HEK293 (cell line): ENCODE measurements around the gene ITGB2.

Experiments
- HOXD13 ChIP-seq: sonication (generic); formaldehyde crosslinking; IDR thresholded peaks from 2 replicates; pipeline ENCODE4 v1.8.0; 2022; ENCODE audit warnings: missing genetic modification reagents, borderline replicate concordance
- KLF9 ChIP-seq: fragments of 450-650 bp; formaldehyde crosslinking; IDR thresholded peaks from 2 replicates; pipeline ENCODE4 v1.5.1; 2016; ENCODE audit warnings: missing biosample characterization, missing genetic modification characterization, low read depth
- SP3 ChIP-seq: fragments of 450-650 bp; formaldehyde crosslinking; IDR thresholded peaks from 2 replicates; pipeline ENCODE4 v1.5.1; 2016; ENCODE audit warnings: missing biosample characterization, missing genetic modification characterization
- ZBTB7A ChIP-seq: fragments of 450-650 bp; formaldehyde crosslinking; IDR thresholded peaks from 2 replicates; pipeline ENCODE4 v1.5.1; 2016; ENCODE audit warnings: low read depth, missing biosample characterization, missing genetic modification characterization
- ZEB2 ChIP-seq: fragments of 450-650 bp; formaldehyde crosslinking; IDR thresholded peaks from 2 replicates; pipeline ENCODE4 v1.5.1; 2016; ENCODE audit warnings: missing biosample characterization, missing genetic modification characterization
- ZFP69B ChIP-seq: fragments of 450-650 bp; formaldehyde crosslinking; IDR thresholded peaks from 2 replicates; pipeline ENCODE4 v1.5.1; 2016; ENCODE audit warnings: missing biosample characterization, missing genetic modification characterization
- ZNF23 ChIP-seq: fragments of 450-650 bp; formaldehyde crosslinking; IDR thresholded peaks from 2 replicates; pipeline ENCODE4 v1.5.1; 2016; ENCODE audit warnings: missing biosample characterization, missing genetic modification characterization, borderline replicate concordance
- ZNF292 ChIP-seq: fragments of 450-650 bp; formaldehyde crosslinking; IDR thresholded peaks from 2 replicates; pipeline ENCODE4 v1.5.1; 2016; ENCODE audit warnings: low read depth, missing biosample characterization, missing genetic modification characterization, borderline replicate concordance
- ZNF350 ChIP-seq: fragments of 450-650 bp; formaldehyde crosslinking; IDR thresholded peaks from 2 replicates; pipeline ENCODE4 v1.5.0; 2017; ENCODE audit warnings: missing biosample characterization, mild to moderate bottlenecking, missing genetic modification characterization
- ZNF555 ChIP-seq: fragments of 450-650 bp; formaldehyde crosslinking; conservative IDR thresholded peaks from 2 replicates; pipeline ENCODE4 v1.5.1; 2017; ENCODE audit warnings: missing biosample characterization, mild to moderate bottlenecking, missing genetic modification characterization, inconsistent platforms
- ZNF585B ChIP-seq: fragments of 450-650 bp; formaldehyde crosslinking; IDR thresholded peaks from 2 replicates; pipeline ENCODE4 v1.5.1; 2016; ENCODE audit warnings: missing biosample characterization, missing genetic modification characterization
- ZNF792 ChIP-seq: fragments of 450-650 bp; formaldehyde crosslinking; IDR thresholded peaks from 2 replicates; pipeline ENCODE4 v1.5.1; 2016; ENCODE audit warnings: missing biosample characterization, missing genetic modification characterization
- TF ChIP-seq, protein P1 (sequence below): fragments of 450-650 bp; formaldehyde crosslinking; IDR thresholded peaks from 2 replicates; pipeline ENCODE4 v1.5.1; 2017; ENCODE audit warnings: missing biosample characterization, missing genetic modification characterization
- TF ChIP-seq, protein P2 (sequence below): fragments of 450-650 bp; formaldehyde crosslinking; IDR thresholded peaks from 2 replicates; pipeline ENCODE4 v1.5.1; 2016; ENCODE audit warnings: missing biosample characterization, missing genetic modification characterization, low read depth
- TF ChIP-seq, protein P3 (sequence below): fragments of 450-650 bp; formaldehyde crosslinking; IDR thresholded peaks from 2 replicates; pipeline ENCODE4 v1.5.1; 2016; ENCODE audit warnings: missing biosample characterization, missing genetic modification characterization
- TF ChIP-seq, protein P4 (sequence below): fragments of 450-650 bp; formaldehyde crosslinking; optimal IDR thresholded peaks from 2 replicates; pipeline ENCODE3; 2016; ENCODE audit warnings: missing biosample characterization, mild to moderate bottlenecking, missing genetic modification characterization
- TF ChIP-seq, protein P5 (sequence below): fragments of 450-650 bp; formaldehyde crosslinking; IDR thresholded peaks from 2 replicates; pipeline ENCODE4 v1.5.1; 2016; ENCODE audit warnings: missing biosample characterization, missing genetic modification characterization
- TF ChIP-seq, protein P6 (sequence below): fragments of 450-650 bp; formaldehyde crosslinking; IDR thresholded peaks from 2 replicates; pipeline ENCODE4 v1.5.1; 2016; ENCODE audit warnings: missing biosample characterization, missing genetic modification characterization
- TF ChIP-seq, protein P7 (sequence below): fragments of 450-650 bp; formaldehyde crosslinking; IDR thresholded peaks from 2 replicates; pipeline ENCODE4 v1.5.1; 2016; ENCODE audit warnings: missing biosample characterization, missing genetic modification characterization
- TF ChIP-seq, protein P8 (sequence below): fragments of 450-650 bp; IDR thresholded peaks from 2 replicates; pipeline ENCODE4 v1.5.1; 2018; ENCODE audit warnings: missing biosample characterization, missing genetic modification characterization
- TF ChIP-seq, protein P9 (sequence below): IDR thresholded peaks from 2 replicates; pipeline ENCODE4 v1.6.1; 2011; ENCODE audit warnings: mild to moderate bottlenecking, low read depth, low read length, borderline replicate concordance

The ITGB2 gene

DNA sequence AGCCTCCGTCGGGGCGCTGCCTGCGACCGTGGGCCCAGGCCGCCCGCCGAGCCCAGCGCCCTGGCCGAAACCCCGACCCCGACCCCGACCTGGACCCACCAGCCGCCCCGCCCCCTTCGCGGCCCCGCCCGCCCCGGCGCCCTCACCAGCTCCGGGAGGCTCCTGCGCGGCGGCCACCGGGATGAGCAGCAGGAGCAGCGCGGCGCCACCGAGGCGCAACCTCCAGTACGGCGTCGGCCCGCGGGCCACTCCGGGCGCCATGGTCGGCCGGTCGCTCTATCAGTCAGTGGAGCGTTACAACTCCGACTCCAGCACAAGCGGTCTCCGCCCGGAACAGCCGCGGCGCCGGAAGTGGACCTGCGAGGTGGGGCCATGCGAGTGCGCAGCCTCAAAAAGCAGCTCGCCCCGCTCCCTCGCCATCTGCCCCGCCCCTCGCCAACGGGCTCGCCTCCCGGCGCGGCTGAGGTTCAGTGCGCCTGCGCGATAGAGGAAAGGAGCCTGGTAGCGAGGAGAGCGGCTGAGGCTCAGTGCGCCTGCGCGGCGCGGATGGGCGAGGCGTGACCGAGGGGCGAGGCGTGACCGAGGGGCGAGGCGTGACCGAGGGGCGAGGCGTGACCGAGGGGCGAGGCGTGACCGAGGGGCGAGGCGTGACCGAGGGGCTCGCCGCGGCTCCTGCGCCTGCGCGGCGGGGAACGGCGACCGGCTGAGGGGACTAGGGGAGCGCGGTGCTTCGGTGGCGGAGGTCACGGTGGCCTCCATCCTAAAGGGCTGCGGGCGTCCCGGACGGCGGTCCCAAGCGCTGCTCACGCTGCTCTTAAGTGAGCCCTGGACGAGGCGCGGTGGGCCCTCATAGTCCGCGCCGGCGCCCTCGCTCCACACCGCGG is 47.1 kb downstream of the ITGB2 start, which contains the start of gene PTTG1IP (continued):
- TF ChIP-seq, protein P1, sequence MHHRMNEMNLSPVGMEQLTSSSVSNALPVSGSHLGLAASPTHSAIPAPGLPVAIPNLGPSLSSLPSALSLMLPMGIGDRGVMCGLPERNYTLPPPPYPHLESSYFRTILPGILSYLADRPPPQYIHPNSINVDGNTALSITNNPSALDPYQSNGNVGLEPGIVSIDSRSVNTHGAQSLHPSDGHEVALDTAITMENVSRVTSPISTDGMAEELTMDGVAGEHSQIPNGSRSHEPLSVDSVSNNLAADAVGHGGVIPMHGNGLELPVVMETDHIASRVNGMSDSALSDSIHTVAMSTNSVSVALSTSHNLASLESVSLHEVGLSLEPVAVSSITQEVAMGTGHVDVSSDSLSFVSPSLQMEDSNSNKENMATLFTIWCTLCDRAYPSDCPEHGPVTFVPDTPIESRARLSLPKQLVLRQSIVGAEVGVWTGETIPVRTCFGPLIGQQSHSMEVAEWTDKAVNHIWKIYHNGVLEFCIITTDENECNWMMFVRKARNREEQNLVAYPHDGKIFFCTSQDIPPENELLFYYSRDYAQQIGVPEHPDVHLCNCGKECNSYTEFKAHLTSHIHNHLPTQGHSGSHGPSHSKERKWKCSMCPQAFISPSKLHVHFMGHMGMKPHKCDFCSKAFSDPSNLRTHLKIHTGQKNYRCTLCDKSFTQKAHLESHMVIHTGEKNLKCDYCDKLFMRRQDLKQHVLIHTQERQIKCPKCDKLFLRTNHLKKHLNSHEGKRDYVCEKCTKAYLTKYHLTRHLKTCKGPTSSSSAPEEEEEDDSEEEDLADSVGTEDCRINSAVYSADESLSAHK, result no peak
- TF ChIP-seq ZNF350 (no peak), ZEB2 (tag by site-specific recombination) (no peak), ZBTB7A (tag by site-specific recombination) (no peak), SP3 (tag by site-specific recombination) (peak; percentile 78), ZNF792 (no peak), ZNF23 (tag by site-specific recombination) (no peak), KLF9 (peak; percentile 95), ZFP69B (tag by site-specific recombination) (peak; percentile 97), ZNF585B (tag by site-specific recombination) (no peak), ZNF292 (tag by site-specific recombination) (no peak), HOXD13 (no peak), ZNF555 (no peak)
- TF ChIP-seq, protein P2, sequence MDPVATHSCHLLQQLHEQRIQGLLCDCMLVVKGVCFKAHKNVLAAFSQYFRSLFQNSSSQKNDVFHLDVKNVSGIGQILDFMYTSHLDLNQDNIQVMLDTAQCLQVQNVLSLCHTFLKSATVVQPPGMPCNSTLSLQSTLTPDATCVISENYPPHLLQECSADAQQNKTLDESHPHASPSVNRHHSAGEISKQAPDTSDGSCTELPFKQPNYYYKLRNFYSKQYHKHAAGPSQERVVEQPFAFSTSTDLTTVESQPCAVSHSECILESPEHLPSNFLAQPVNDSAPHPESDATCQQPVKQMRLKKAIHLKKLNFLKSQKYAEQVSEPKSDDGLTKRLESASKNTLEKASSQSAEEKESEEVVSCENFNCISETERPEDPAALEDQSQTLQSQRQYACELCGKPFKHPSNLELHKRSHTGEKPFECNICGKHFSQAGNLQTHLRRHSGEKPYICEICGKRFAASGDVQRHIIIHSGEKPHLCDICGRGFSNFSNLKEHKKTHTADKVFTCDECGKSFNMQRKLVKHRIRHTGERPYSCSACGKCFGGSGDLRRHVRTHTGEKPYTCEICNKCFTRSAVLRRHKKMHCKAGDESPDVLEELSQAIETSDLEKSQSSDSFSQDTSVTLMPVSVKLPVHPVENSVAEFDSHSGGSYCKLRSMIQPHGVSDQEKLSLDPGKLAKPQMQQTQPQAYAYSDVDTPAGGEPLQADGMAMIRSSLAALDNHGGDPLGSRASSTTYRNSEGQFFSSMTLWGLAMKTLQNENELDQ (tag by site-specific recombination), result no peak
- TF ChIP-seq, protein P3, sequence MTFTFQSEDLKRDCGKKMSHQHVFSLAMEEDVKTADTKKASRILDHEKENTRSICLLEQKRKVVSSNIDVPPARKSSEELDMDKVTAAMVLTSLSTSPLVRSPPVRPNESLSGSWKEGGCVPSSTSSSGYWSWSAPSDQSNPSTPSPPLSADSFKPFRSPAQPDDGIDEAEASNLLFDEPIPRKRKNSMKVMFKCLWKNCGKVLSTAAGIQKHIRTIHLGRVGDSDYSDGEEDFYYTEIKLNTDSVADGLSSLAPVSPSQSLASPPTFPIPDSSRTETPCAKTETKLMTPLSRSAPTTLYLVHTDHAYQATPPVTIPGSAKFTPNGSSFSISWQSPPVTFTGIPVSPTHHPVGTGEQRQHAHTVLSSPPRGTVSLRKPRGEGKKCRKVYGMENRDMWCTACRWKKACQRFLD, result no peak
- TF ChIP-seq, protein P4, sequence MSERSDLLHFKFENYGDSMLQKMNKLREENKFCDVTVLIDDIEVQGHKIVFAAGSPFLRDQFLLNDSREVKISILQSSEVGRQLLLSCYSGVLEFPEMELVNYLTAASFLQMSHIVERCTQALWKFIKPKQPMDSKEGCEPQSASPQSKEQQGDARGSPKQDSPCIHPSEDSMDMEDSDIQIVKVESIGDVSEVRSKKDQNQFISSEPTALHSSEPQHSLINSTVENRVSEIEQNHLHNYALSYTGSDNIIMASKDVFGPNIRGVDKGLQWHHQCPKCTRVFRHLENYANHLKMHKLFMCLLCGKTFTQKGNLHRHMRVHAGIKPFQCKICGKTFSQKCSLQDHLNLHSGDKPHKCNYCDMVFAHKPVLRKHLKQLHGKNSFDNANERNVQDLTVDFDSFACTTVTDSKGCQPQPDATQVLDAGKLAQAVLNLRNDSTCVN (tag by site-specific recombination), result peak; percentile 94
- TF ChIP-seq, protein P5, sequence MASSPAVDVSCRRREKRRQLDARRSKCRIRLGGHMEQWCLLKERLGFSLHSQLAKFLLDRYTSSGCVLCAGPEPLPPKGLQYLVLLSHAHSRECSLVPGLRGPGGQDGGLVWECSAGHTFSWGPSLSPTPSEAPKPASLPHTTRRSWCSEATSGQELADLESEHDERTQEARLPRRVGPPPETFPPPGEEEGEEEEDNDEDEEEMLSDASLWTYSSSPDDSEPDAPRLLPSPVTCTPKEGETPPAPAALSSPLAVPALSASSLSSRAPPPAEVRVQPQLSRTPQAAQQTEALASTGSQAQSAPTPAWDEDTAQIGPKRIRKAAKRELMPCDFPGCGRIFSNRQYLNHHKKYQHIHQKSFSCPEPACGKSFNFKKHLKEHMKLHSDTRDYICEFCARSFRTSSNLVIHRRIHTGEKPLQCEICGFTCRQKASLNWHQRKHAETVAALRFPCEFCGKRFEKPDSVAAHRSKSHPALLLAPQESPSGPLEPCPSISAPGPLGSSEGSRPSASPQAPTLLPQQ (tag by site-specific recombination), result peak; percentile 99
- TF ChIP-seq, protein P6, sequence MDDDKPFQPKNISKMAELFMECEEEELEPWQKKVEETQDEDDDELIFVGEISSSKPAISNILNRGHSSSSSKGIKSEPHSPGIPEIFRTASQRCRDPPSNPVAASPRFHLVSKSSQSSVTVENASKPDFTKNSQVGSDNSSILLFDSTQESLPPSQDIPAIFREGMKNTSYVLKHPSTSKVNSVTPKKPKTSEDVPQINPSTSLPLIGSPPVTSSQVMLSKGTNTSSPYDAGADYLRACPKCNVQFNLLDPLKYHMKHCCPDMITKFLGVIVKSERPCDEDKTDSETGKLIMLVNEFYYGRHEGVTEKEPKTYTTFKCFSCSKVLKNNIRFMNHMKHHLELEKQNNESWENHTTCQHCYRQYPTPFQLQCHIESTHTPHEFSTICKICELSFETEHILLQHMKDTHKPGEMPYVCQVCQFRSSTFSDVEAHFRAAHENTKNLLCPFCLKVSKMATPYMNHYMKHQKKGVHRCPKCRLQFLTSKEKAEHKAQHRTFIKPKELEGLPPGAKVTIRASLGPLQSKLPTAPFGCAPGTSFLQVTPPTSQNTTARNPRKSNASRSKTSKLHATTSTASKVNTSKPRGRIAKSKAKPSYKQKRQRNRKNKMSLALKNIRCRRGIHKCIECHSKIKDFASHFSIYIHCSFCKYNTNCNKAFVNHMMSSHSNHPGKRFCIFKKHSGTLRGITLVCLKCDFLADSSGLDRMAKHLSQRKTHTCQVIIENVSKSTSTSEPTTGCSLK (tag by site-specific recombination), result no peak
- TF ChIP-seq, protein P7, sequence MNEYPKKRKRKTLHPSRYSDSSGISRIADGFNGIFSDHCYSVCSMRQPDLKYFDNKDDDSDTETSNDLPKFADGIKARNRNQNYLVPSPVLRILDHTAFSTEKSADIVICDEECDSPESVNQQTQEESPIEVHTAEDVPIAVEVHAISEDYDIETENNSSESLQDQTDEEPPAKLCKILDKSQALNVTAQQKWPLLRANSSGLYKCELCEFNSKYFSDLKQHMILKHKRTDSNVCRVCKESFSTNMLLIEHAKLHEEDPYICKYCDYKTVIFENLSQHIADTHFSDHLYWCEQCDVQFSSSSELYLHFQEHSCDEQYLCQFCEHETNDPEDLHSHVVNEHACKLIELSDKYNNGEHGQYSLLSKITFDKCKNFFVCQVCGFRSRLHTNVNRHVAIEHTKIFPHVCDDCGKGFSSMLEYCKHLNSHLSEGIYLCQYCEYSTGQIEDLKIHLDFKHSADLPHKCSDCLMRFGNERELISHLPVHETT (tag by site-specific recombination), result no peak
- TF ChIP-seq, protein P8, sequence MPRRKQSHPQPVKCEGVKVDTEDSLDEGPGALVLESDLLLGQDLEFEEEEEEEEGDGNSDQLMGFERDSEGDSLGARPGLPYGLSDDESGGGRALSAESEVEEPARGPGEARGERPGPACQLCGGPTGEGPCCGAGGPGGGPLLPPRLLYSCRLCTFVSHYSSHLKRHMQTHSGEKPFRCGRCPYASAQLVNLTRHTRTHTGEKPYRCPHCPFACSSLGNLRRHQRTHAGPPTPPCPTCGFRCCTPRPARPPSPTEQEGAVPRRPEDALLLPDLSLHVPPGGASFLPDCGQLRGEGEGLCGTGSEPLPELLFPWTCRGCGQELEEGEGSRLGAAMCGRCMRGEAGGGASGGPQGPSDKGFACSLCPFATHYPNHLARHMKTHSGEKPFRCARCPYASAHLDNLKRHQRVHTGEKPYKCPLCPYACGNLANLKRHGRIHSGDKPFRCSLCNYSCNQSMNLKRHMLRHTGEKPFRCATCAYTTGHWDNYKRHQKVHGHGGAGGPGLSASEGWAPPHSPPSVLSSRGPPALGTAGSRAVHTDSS, result no peak
- TF ChIP-seq, protein P9, sequence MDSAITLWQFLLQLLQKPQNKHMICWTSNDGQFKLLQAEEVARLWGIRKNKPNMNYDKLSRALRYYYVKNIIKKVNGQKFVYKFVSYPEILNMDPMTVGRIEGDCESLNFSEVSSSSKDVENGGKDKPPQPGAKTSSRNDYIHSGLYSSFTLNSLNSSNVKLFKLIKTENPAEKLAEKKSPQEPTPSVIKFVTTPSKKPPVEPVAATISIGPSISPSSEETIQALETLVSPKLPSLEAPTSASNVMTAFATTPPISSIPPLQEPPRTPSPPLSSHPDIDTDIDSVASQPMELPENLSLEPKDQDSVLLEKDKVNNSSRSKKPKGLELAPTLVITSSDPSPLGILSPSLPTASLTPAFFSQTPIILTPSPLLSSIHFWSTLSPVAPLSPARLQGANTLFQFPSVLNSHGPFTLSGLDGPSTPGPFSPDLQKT, result peak; percentile 30; the same call in 1 of the 2 replicates
